K562 (cell line): Measurements from ENCODE around the gene GJE1. TPM values are rescaled to one million over a fixed set of nuclear protein-coding genes. Genes with fewer than 3 reads are reported as not detected.
A peak's percentile ranks its signal among the peaks of the same experiment; 100 is the strongest.
"Not testable (repeated sequence)": the region's sequence is repeated elsewhere in the genome, so short reads cannot be mapped to it uniquely, and the experiment has no call there.

ENCODE experiments used
- ATAC-seq: fragments of 200-7000 bp; cut with Tn5 transposase; 3 replicates; pipeline ENCODE4 v1.9.1; 2020; ENCODE audit warnings: moderate library complexity
- BruUV-seq: library from RNA; stranded (reverse); fragments of 400-500 nt; replicated peaks from 2 replicates; lab custom pipeline; 2021; lab: Mats Ljungman, UMichigan
- CTCF ChIA-PET: fragments of 300-600 bp; formaldehyde crosslinking; extraction: SDS; loops from one replicate; lab custom pipeline; 2021; ENCODE audit warnings: low intra/inter-chr PET ratio; lab: Yijun Ruan, JAX
- POLR2A ChIA-PET: fragments of 300-600, 350-650 bp; sonication (Branson Sonifier 250); formaldehyde crosslinking; extraction: SDS; loops from one replicate; lab custom pipeline; 2021; ENCODE audit warnings: antibody characterized with exemption, inconsistent platforms; lab: Yijun Ruan, JAX
- DNase-seq, 4 experiments: peaks; one replicate each; pipeline versions ENCODE4 v3.0.0 to v3.0.0-alpha.2; 2011 to 2018; ENCODE audit warnings: low spot score in 3 of 4, mixed read lengths in 3 of 4; ENCODE audit errors: extremely low read depth in 1 of 4
- FAIRE-seq: peaks from 2 replicates; lab custom pipeline; 2011; peaks lifted over from hg19 to GRCh38; lab: Jason Lieb, UNC
- H2AFZ ChIP-seq: 2 replicates; pipeline ENCODE4 v1.6.0; 2011; ENCODE audit warnings: low read depth, low read length, control low read depth, inconsistent platforms
- H3K27ac ChIP-seq: fragments of 200-600 bp; 3 replicates; pipeline ENCODE4 v1.8.0; 2011; ENCODE audit warnings: low read depth, mild to moderate bottlenecking, control low read depth, inconsistent platforms, low read length, moderate library complexity, mixed read lengths; ENCODE audit errors: extremely low read depth
- H3K27me3 ChIP-seq, 2 experiments: fragments of 300-600 bp in 1 of 2; 2 replicates in 1 of 2; 3 replicates in 1 of 2; pipeline versions ENCODE4 v1.6.0 to v1.8.0; 2011; ENCODE audit warnings: inconsistent platforms in 2 of 2, low read length in 2 of 2, mild to moderate bottlenecking in 1 of 2, mixed read lengths in 1 of 2, moderate library complexity in 1 of 2; ENCODE audit not compliant: control insufficient read depth in 2 of 2, insufficient read depth in 2 of 2
- H3K36me3 ChIP-seq: fragments of 300-600 bp; 3 replicates; pipeline ENCODE4 v1.8.0; 2011; ENCODE audit warnings: mild to moderate bottlenecking, low read length, inconsistent platforms; ENCODE audit not compliant: control insufficient read depth, insufficient read depth
- H3K4me1 ChIP-seq, 2 experiments: fragments of 200-600 bp in 1 of 2; replicated peaks in 1 of 2; 2 replicates in 1 of 2; 3 replicates in 1 of 2; pipeline versions ENCODE4 v1.5.1 to v1.8.0; 2011; ENCODE audit warnings: inconsistent platforms in 2 of 2, low read length in 2 of 2, mild to moderate bottlenecking in 1 of 2, mixed read lengths in 1 of 2, moderate library complexity in 1 of 2; ENCODE audit not compliant: control insufficient read depth in 2 of 2, insufficient read depth in 2 of 2
- H3K4me2 ChIP-seq: 2 replicates; pipeline ENCODE4 v1.6.1; 2011; ENCODE audit warnings: low read length, control low read depth, inconsistent platforms, mixed read lengths; ENCODE audit not compliant: insufficient read depth
- H3K4me3 ChIP-seq: fragments of 200-600 bp; sonication (generic), shearing (Covaris generic); 2 replicates; pipeline ENCODE4 v1.5.1; 2016; ENCODE audit warnings: control low read depth, inconsistent platforms
- H3K79me2 ChIP-seq: fragments of 200-600 bp; 3 replicates; pipeline ENCODE4 v1.8.0; 2011; ENCODE audit warnings: low read length, inconsistent platforms; ENCODE audit not compliant: control insufficient read depth, insufficient read depth
- H3K9ac ChIP-seq, 2 experiments: 2 replicates each; pipeline versions ENCODE4 v1.6.0 to v1.6.1; 2011; ENCODE audit warnings: low read depth in 2 of 2, low read length in 2 of 2, control low read depth in 1 of 2, inconsistent platforms in 1 of 2, mild to moderate bottlenecking in 1 of 2, mixed read lengths in 1 of 2; ENCODE audit not compliant: insufficient read depth in 1 of 2
- H3K9me1 ChIP-seq: one replicate; pipeline ENCODE4 v1.6.0; 2011; ENCODE audit warnings: inconsistent platforms, mild to moderate bottlenecking, low read length, moderate library complexity; ENCODE audit not compliant: control insufficient read depth, insufficient read depth
- H3K9me3 ChIP-seq: replicated peaks from 2 replicates; pipeline ENCODE4 v1.5.1; 2011; ENCODE audit warnings: low read depth, low read length, inconsistent platforms; ENCODE audit not compliant: control insufficient read depth, insufficient read depth
- H4K20me1 ChIP-seq: replicated peaks from 2 replicates; pipeline ENCODE4 v1.6.1; 2011; ENCODE audit warnings: low read length, inconsistent platforms, mixed read lengths; ENCODE audit not compliant: control insufficient read depth, insufficient read depth
- CHD1 ChIP-seq: fragments of 200-600 bp; sonication (generic); IDR thresholded peaks from one replicate; pipeline ENCODE4 v1.6.1; 2012; ENCODE audit warnings: mild to moderate bottlenecking, moderate library complexity, low read length, inconsistent platforms
- KLF6 ChIP-seq: fragments of 250-450 bp; sonication (Bioruptor Pico); IDR thresholded peaks from 2 replicates; pipeline ENCODE4 v1.4.0; 2020; ENCODE audit warnings: mild to moderate bottlenecking, moderate library complexity, borderline replicate concordance
- PATZ1 ChIP-seq: fragments of 250-450 bp; sonication (Bioruptor Pico); IDR thresholded peaks from 2 replicates; pipeline ENCODE4 v1.5.0; 2020; ENCODE audit warnings: mild to moderate bottlenecking, borderline replicate concordance
- RBBP5 ChIP-seq: fragments of 200-600 bp; sonication (generic); IDR thresholded peaks from 2 replicates; pipeline ENCODE4 v1.6.1; 2012; ENCODE audit warnings: borderline replicate concordance, mild to moderate bottlenecking, low read length, control low read depth, inconsistent platforms; ENCODE audit not compliant: insufficient read depth, poor library complexity, severe bottlenecking
- SRF ChIP-seq, 2 experiments: fragments of 250-450, 450-650 bp in 1 of 2; sonication (Bioruptor Pico) in 1 of 2; sonication (generic) in 1 of 2; formaldehyde crosslinking; IDR thresholded peaks; 2 replicates each; pipeline versions ENCODE4 v1.5.0 to v1.5.1; 2020 to 2022; ENCODE audit warnings: mild to moderate bottlenecking in 1 of 2, missing genetic modification reagents in 1 of 2
- YY1 ChIP-seq, 3 experiments: IDR thresholded peaks; 2 replicates each; pipeline ENCODE4 v1.6.1; 2011; ENCODE audit warnings: low read length in 2 of 3, mild to moderate bottlenecking in 2 of 3, moderate library complexity in 2 of 3, borderline replicate concordance in 1 of 3, control low read depth in 1 of 3, low read depth in 1 of 3; ENCODE audit not compliant: insufficient read depth in 3 of 3, insufficient replicate concordance in 2 of 3, control insufficient read depth in 1 of 3, insufficient read length in 1 of 3; ENCODE audit errors: extremely low read depth in 1 of 3
- ZC3H11A ChIP-seq: IDR thresholded peaks from 2 replicates; pipeline ENCODE4 v1.6.1; 2012; ENCODE audit warnings: low read depth, low read length, improper control_type of control experiment
- ZFPM2 ChIP-seq: fragments of 250-450 bp; sonication (Bioruptor Pico); IDR thresholded peaks from 2 replicates; pipeline ENCODE4 v1.5.1; 2022; ENCODE audit warnings: mild to moderate bottlenecking
- ZNF232 ChIP-seq: sonication (generic); formaldehyde crosslinking; IDR thresholded peaks from 2 replicates; pipeline ENCODE4 v1.8.0; 2022; ENCODE audit warnings: mild to moderate bottlenecking, missing genetic modification reagents
- WGBS: fragments of 100-300 bp; shearing (Covaris generic); methylation state at CpG from one replicate; pipeline ENCODE4 v1.1.6; 2016; ENCODE audit warnings: low coverage, mixed read lengths; ENCODE audit not compliant: insufficient coverage; ENCODE audit errors: missing lambda C conversion rate; 5-methylcytosine and 5-hydroxymethylcytosine counted together
- in situ Hi-C: fragments of 300-500 bp; cut with MboI; formaldehyde crosslinking; loops from 4 replicates; pipeline ENCODE4 v1.15.0; 2018; ENCODE audit warnings: inconsistent platforms, mixed read lengths
- intact Hi-C: fragments of 100-400 bp; cut with micrococcal nuclease; formaldehyde crosslinking; loops from 2 replicates; pipeline ENCODE4 v1.14.2; 2022
- polyA plus RNA-seq, 8 experiments: library from polyadenylated mRNA; depleted of rRNA in 4 of 8; stranded (reverse) in 5 of 8; unstranded in 3 of 8; fragments of >200 nt; fragmentation: Nextera tagmentation in 2 of 8; fragmentation: Illumina TruSeq in 1 of 8; extraction: Ambion mirVana in 2 of 8; extraction: Trizol in 1 of 8; gene quantifications; 2 replicates each; pipeline versions ENCODE4 v1.2.1 to v1.2.3, GENCODE V29; 2011 to 2014; ENCODE audit warnings: inconsistent platforms in 1 of 8, missing spikeins in 1 of 8
- total RNA-seq, 7 experiments: library from RNA; depleted of rRNA in 6 of 7; stranded (reverse); fragments of >200 nt in 6 of 7; fragmentation: Illumina TruSeq in 2 of 7; extraction: Trizol in 2 of 7; gene quantifications; 2 replicates each; pipeline versions ENCODE4 v1.2.1 to v1.2.3, GENCODE V29; 2011 to 2021; ENCODE audit warnings: low replicate concordance in 1 of 7

The GJE1 gene
- total and polyA plus RNA-seq, 9 of the 15 experiments (the other 6 are each of a cell fraction or from before 2014, with no cell fraction given): not detected

GRCh38 chr6:142141531-142141930, 8.8 kb downstream of the GJE1 start:
- intact Hi-C loops, FAIRE-seq, H3K27me3 ChIP-seq, ATAC-seq, BruUV-seq, H3K4me2 ChIP-seq, DNase-seq, H3K9me3 ChIP-seq, in situ Hi-C loops, H3K9ac ChIP-seq, H3K4me3 ChIP-seq, H3K4me1 ChIP-seq, H3K9me1 ChIP-seq, H3K79me2 ChIP-seq, H2AFZ ChIP-seq, H3K36me3 ChIP-seq, H4K20me1 ChIP-seq, POLR2A ChIA-PET, CTCF ChIA-PET, H3K27ac ChIP-seq: not testable (repeated sequence)
- WGBS: 19% methylated on average over 13 of the region's 13 CpGs

DNA sequence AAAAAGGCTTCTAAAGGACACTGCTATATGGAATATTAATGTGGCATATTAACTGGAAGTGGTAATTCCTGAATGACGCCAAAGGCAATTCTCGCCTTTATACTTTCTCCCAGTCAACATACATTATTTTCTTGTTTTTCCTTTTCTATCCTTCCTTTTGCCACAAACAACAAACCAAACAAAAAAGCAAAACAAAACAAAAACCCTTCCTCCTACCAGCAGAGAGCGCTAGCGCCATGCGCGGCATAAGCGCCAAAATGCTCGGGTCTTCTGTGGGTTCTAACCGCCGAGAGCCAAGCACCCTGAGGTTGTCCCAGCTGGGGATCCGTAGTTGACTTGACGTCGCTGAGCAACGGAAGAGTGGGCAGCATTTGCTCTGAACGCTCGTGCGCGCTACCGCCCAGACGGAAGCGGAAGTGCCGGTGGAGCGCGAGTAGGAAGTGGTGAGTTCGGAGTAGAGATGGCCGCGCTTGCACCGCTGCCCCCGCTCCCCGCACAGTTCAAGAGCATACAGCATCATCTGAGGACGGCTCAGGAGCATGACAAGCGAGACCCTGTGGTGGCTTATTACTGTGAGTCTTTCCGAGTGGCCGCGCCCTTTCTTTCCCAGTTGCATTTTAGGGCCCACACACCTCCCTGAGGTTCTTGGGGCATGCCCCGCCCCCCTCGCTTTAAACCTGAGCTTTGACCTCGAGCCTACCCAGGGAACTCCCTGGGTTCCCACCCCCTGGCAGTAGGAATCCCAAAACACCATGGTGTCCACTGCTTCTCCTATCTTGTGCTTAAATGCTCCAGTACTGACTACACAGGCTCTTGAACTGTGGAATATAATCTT, 14.3 kb downstream of the GJE1 start, which contains the start of the genes NMBR and VTA1:
Gene NMBR, minus strand, starts transcription at position 295 of the 835 bp plus-strand sequence. CDS start 58,464 bp downstream, outside the sequence.
Gene VTA1, plus strand, starts transcription at position 436 of the 835 bp plus-strand sequence. Its CDS starts 25 bp downstream, at position 461.
- DNase-seq (peak; percentile 92 to 100 (median 94)), FAIRE-seq (peak; percentile 100), ATAC-seq (peak; percentile 100)
- no peaks in the 10 kb centered on the region for H3K9me3 ChIP-seq
- WGBS: under 1% methylated on average over 38 of the region's 38 CpGs
- H3K4me3 ChIP-seq: peak within 1 kb of the TSS; percentile 78
- H3K79me2 ChIP-seq: peaks cover 46% of the 10 kb centered on the region
- POLR2A ChIA-PET: interaction anchor here (0.6 to 2.3 kb wide), 7 partner anchors 9 to 1627 kb away, joined by 3 to 8 read pairs (median 3); no protein-coding TSS in a partner anchor
- peaks cover 7% of the 10 kb centered on the region; the same call in 1 of the 3 replicates for H3K36me3 ChIP-seq
- in situ Hi-C loops: no loop called here
- H3K9ac ChIP-seq: peak within 1 kb of the TSS; percentile 73 to 88
- no peaks in the 10 kb centered on the region for H3K9me1 ChIP-seq
- no peaks in the 10 kb centered on the region; a peak in 1 of 5 replicates for H3K4me1 ChIP-seq
- BruUV-seq: TSS peak; percentile 50
- intact Hi-C loops: loop anchor here (1.0 to 5.0 kb wide), 3 partner anchors 60 to 391 kb away; no protein-coding TSS in a partner anchor
- H3K4me2 ChIP-seq: peak within 1 kb of the TSS; percentile 96
- CTCF ChIA-PET: interaction anchor here (0.7 to 2.0 kb wide), 5 partner anchors 33 to 391 kb away, joined by 3 to 6 read pairs (median 3); no protein-coding TSS in a partner anchor
- peak within 1 kb of the TSS; percentile 71 for H3K27ac ChIP-seq
- no peaks in the 10 kb centered on the region for H3K27me3 ChIP-seq
- no peaks in the 10 kb centered on the region for H4K20me1 ChIP-seq
- H2AFZ ChIP-seq: peak within 1 kb of the TSS; percentile 98
- no peak for TF ChIP-seq ZNF232 (CRISPR knock-in tag)
- peak in 1 of 2 experiments; percentile 13; a peak in 2 of 4 replicates for TF ChIP-seq SRF (CRISPR knock-in tag; IDR thresholded peaks at IDR 0.05)
- peak; percentile 65 to 92 (median 88) for TF ChIP-seq YY1 (IDR thresholded peaks at IDR 0.05; ENCODE audit: borderline replicate concordance in 1 of 3, control insufficient read depth in 1 of 3, extremely low read depth in 1 of 3, insufficient read depth in 3 of 3, insufficient read length in 1 of 3, insufficient replicate concordance in 2 of 3, low read depth in 1 of 3, low read length in 2 of 3)
- peak; percentile 92 for TF ChIP-seq RBBP5
- no peak for TF ChIP-seq ZC3H11A
- TF ChIP-seq CHD1: no peak
- TF ChIP-seq ZFPM2 (CRISPR knock-in tag): no peak
- no peak for TF ChIP-seq PATZ1 (CRISPR knock-in tag)
- no peak for TF ChIP-seq KLF6 (CRISPR knock-in tag)
